ENCODE results near the gene SORCS1.

The SORCS1 gene

GRCh38 chr10:107163881-107164861 lies at the start of gene SORCS1:
SORCS1 (minus strand) TSS chr10:107164706.
- no peak for DNase-seq

- no peak for DNase-seq
Measured at GRCh38 chr10:107214261-107214660, 49.8 kb upstream of the SORCS1 start.

- no peak for DNase-seq
Measured at GRCh38 chr10:107213861-107214260, 49.4 kb upstream of the SORCS1 start.

- no peak for DNase-seq
Measured at GRCh38 chr10:107206833-107207232, 42.3 kb upstream of the SORCS1 start.

- DNase-seq, result no peak
Measured at GRCh38 chr10:107169516-107169915, 5.0 kb upstream of the SORCS1 start.

GRCh38 chr10:107168738-107169137 lies 4.2 kb upstream of the SORCS1 start:
- no peak for DNase-seq

GRCh38 chr10:107166403-107166802 lies 1.9 kb upstream of the SORCS1 start:
- no peak for DNase-seq

GRCh38 chr10:107164992-107165391 lies 486 bp upstream of the SORCS1 start:
- DNase-seq, result no peak

GRCh38 chr10:107163076-107163855 lies 1.2 kb downstream of the SORCS1 start:
- no peak for DNase-seq

- no peak for DNase-seq
Measured at GRCh38 chr10:107160866-107161265, 3.6 kb downstream of the SORCS1 start.

- DNase-seq, result no peak
Measured at GRCh38 chr10:107159871-107160270, 4.6 kb downstream of the SORCS1 start.

GRCh38 chr10:107157071-107157470 lies 7.4 kb downstream of the SORCS1 start:
- DNase-seq, result no peak

GRCh38 chr10:107152087-107152486 lies 12.4 kb downstream of the SORCS1 start:
- DNase-seq, result no peak

GRCh38 chr10:107148906-107149305 lies 15.6 kb downstream of the SORCS1 start:
- DNase-seq, result no peak

- no peak for DNase-seq
Measured at GRCh38 chr10:107144490-107144889, 20.0 kb downstream of the SORCS1 start.

GRCh38 chr10:107141524-107142061 lies 22.9 kb downstream of the SORCS1 start:
- no peak for DNase-seq

GRCh38 chr10:107139237-107139636 lies 25.3 kb downstream of the SORCS1 start:
- no peak for DNase-seq

GRCh38 chr10:107133656-107134055 lies 30.9 kb downstream of the SORCS1 start:
- no peak for DNase-seq

- no peak for DNase-seq
Measured at GRCh38 chr10:107129000-107129399, 35.5 kb downstream of the SORCS1 start.

GRCh38 chr10:107126512-107127065 lies 37.9 kb downstream of the SORCS1 start:
- no peak for DNase-seq

- DNase-seq, result no peak
Measured at GRCh38 chr10:107122703-107123102, 41.8 kb downstream of the SORCS1 start.

GRCh38 chr10:107118866-107119265 lies 45.6 kb downstream of the SORCS1 start:
- no peak for DNase-seq

GRCh38 chr10:107104026-107104652 lies 60.4 kb downstream of the SORCS1 start:
- DNase-seq, result no peak

Data from NCI-H510A treated with DMSO at 0.1 percent for 48 hours (cell line).